Fibroblast of mammary gland (primary cell): ENCODE measurements around the gene FGF2.
"Not testable (repeated sequence)": the region's sequence is repeated elsewhere in the genome, so short reads cannot be mapped to it uniquely, and the experiment has no call there.

Source experiments
- DNase-seq: peaks from one replicate; pipeline ENCODE4 v3.0.0-alpha.2; 2010; ENCODE audit warnings: low read depth
- H3K4me3 ChIP-seq: 2 replicates; pipeline ENCODE4 v1.5.1; 2011; ENCODE audit warnings: low read depth, mild to moderate bottlenecking, low read length, moderate library complexity; ENCODE audit not compliant: control insufficient read depth
- CTCF ChIP-seq: conservative IDR thresholded peaks from 2 replicates; pipeline ENCODE4 v1.5.1; 2011; ENCODE audit warnings: low read depth, low read length, inconsistent platforms; ENCODE audit not compliant: control insufficient read depth, insufficient read depth

Gene FGF2

GRCh38 chr4:122857160-122857559 lies 30.5 kb downstream of the FGF2 start:
- no peak for DNase-seq
- TF ChIP-seq CTCF = no peak

GRCh38 chr4:122858705-122859104 lies 32.1 kb downstream of the FGF2 start:
- no peak for TF ChIP-seq CTCF
- no peak for DNase-seq
- no peak overlapping the region for H3K4me3 ChIP-seq

More at GRCh38 chr4:122857160-122857559, 30.5 kb downstream of the FGF2 start:
- no peak overlapping the region for H3K4me3 ChIP-seq

- no peak for TF ChIP-seq CTCF
- DNase-seq = no peak
- H3K4me3 ChIP-seq = no peak overlapping the region
Observed at GRCh38 chr4:122861172-122861943, 34.7 kb downstream of the FGF2 start.

- no peak for DNase-seq
- no peak for TF ChIP-seq CTCF
- no peak overlapping the region for H3K4me3 ChIP-seq
Observed at GRCh38 chr4:122863639-122864038, 37.0 kb downstream of the FGF2 start.

GRCh38 chr4:122865425-122865824 lies 38.8 kb downstream of the FGF2 start:
- DNase-seq = no peak
- no peak for TF ChIP-seq CTCF
- no peak overlapping the region for H3K4me3 ChIP-seq

GRCh38 chr4:122868235-122868634 lies 41.6 kb downstream of the FGF2 start:
- H3K4me3 ChIP-seq, DNase-seq: not testable (repeated sequence)

GRCh38 chr4:122873146-122873545 lies 46.5 kb downstream of the FGF2 start:
- H3K4me3 ChIP-seq = no peak overlapping the region
- TF ChIP-seq CTCF = no peak

More at GRCh38 chr4:122873146-122873545, 46.5 kb downstream of the FGF2 start:
- DNase-seq = no peak
